Left colon (tissue), 2 donors: ENCODE measurements around the gene TNRC6A. TPM values are rescaled to one million over a fixed set of nuclear protein-coding genes. Genes with fewer than 3 reads are reported as not detected.
"Not testable (repeated sequence)": the region's sequence is repeated elsewhere in the genome, so short reads cannot be mapped to it uniquely, and the experiment has no call there.

Source experiments
- ATAC-seq: fragments of 200-7000 bp; cut with Tn5 transposase; one replicate; pipeline ENCODE4 v1.9.1; 2020; ENCODE audit warnings: mild to moderate bottlenecking, moderate library complexity
- DNase-seq, 2 donors: peaks; one replicate each; pipeline ENCODE4 v3.0.0-alpha.2; 2020
- intact Hi-C, 2 donors: fragments of 100-400 bp; cut with DNase I in 1 of 2; cut with micrococcal nuclease in 1 of 2; formaldehyde crosslinking; loops; one replicate each; pipeline versions ENCODE4 v1.11.2 to v1.14.0; 2022; cut with DNase I, micrococcal nuclease
- total RNA-seq, 2 donors: library from RNA; stranded (reverse); fragmentation: NEBNext Ultra II Directional; extraction: Animal tissue kit (Norgen Biotek cat#: 25700); gene quantifications; one replicate each; pipeline ENCODE4 v1.2.1, GENCODE V29; 2021
- donor health status: DM: no; HTN: no; CAD: no.
- donor health status: DM: yes; HTN: yes; CAD: no.

TNRC6A gene
- total RNA-seq, 2 donors from 2014 or later, result 29.6 to 36.2 TPM

DNA sequence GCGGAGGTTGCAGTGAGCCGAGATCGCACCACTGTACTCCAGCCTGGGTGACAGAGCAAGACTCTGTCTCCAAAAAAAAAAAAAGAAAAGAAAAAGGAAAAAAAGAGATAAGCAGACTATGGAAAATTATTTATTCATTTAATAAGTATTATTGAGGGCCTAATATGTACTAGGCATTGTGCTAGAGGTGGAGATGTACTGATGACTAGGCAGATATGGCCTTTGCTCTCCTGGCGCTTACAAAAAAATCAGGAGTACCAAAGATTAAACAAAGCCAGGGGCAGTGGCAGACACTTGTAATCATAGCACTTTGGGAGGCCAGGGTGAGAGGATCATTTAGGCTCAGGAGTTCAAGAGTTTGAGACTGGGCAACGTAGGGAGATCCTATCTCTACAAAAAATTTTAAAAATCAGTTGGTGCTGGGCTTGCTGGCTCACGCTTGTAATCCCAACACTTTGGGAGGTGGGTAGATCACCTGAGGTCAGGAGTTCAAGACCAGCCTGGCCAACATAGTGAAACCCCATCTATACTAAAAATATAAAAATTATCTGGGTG lies 10.4 kb upstream of the TNRC6A start:
- intact Hi-C loops, result no loop called here
- ATAC-seq, result no peak
- no peak for DNase-seq

DNA sequence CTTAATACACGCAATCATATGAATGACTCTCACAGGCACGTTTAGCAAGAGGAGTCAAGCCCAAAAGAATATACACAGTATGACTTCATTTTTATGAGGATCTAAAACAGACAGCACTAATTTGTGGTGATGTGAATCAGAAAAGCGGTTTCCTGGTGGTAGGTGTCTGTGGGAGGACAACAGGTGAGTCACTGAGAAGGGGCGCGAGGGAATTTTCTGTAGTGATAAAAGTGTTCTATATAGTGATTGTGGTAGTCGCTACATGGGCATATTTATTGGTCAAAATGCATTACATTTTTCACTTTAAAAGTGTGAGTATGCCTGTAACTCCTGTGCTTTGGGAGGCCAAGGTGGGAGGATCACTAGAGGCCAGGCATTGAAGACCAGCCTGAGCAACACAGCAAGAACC lies 7.6 kb upstream of the TNRC6A start:
- intact Hi-C loops, result no loop called here
- no peak for DNase-seq
- no peak for ATAC-seq

DNA sequence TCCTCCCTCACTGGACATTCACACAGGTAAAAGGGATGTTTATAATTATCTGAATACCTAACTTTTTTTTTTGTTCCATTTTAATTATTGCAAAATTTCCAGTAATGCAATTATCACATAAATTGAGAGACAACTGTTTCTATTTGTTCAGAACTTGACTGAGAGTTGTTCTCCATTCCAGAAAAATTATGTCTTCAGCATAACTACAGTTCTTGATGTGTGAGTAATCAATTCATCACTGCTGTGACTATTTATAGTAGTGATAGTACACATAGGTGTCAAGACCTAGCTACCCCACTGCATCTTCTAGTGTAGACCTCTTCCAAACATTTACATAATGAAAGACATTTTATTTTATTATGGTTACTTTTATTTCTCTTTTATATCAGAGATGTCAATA lies 5.8 kb upstream of the TNRC6A start:
- intact Hi-C loops, result no loop called here
- DNase-seq (no peak), ATAC-seq (no peak)

DNA sequence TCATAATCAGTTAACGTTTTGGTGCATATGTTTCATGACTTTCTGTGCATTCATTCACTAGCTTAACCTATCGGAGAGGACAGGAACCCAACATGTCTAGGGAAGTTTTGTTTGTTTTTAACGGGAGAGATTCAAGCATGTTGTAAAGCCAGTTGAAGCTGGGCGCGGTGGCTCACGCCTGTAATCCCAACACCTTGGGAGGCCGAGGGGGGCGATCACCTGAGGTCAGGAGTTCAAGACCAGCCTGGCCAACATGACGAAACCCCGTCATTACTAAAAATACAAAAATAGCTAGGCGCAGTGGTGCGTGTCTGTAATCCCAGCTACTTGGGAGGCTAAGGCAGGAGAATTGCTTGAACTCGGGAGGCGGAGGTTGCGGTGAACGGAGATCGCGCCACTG lies 1.4 kb upstream of the TNRC6A start:
- intact Hi-C loops, result no loop called here
- ATAC-seq (no peak), DNase-seq (peak in 1 of 2 donors; percentile 7)

DNA sequence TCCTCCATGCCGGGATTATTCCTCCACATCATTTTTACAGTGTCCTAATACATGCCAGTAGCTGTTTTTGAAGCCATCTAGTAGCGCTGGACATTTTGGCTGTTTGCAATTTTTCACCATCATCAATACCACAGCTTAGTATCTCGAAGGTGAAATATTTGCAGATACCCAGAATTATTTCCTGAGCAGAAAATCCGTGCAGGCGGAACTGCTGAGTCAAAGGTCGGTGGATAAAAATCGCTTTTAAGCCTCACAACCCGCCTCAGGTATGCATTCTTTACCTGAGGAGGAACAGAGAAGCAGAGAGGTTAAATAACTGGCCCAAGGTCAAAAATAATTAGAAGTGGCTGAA lies 584 bp upstream of the TNRC6A start:
- peak; percentile 15 for ATAC-seq
- intact Hi-C loops, result no loop called here
- no peak for DNase-seq

DNA sequence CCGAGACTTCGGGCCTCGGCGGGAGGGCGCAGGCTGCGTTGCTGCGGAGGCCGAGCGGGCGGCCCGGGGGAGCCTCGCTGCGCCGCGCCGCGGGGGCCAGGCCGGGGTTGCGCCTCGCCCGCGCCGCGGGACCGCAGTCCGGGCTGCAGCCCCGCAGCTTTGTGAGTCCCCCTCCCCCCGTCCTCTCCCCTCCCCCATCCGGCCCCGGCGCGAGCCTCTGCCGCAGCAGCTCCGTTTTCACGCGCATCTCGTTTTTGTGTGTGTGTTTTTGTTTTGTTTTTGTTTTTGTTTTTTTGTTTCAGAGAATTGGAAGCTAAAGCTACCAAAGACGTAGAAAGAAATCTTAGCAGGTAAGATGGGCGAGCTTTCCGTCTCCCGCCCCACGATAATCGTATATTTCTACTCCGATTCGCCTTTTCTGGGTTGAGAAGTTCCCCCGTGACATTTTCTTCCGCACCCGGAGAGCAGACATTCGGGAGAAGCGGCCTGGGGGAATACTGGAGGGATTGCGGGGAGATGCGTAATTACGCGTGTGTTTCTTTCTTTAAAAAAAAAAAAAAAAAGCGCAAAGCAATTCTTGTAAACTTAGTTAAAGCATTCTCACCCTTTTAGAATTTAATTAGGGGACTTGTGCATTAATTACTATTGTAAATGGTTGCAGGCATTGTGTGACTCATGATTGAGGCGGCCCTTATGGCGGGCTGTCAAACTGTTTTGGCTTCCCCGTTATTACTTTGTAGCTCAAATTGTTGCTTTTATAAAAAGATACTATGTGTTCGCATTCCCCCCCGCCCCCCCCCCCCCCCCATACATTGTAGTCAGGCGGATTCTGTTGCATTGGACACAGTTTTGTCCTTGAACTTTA lies 732 bp downstream of the TNRC6A start:
- DNase-seq (peak; percentile 32 to 66), ATAC-seq (peak; percentile 34)
- intact Hi-C loops, result no loop called here

DNA sequence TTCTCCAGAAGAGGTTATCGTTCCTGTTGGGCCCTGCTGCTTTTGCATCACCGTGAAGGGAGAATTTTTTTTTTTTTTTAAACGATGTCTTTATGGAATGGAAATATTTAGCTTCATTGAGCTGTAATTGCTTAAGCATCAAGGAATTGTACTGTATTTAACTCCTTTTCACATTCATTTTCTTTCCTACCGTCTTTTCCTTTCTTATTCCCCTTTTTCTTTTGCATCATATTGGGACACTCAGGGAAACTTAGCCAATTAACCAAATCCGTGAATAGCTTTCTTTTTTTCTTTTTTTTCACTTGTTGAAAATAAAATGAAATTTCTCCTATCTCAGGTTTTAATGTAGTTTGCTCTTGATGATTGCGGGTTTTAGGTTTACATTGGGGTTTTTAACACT lies 1.5 kb downstream of the TNRC6A start:
- no peak for DNase-seq
- intact Hi-C loops, result no loop called here
- ATAC-seq, result no peak

DNA sequence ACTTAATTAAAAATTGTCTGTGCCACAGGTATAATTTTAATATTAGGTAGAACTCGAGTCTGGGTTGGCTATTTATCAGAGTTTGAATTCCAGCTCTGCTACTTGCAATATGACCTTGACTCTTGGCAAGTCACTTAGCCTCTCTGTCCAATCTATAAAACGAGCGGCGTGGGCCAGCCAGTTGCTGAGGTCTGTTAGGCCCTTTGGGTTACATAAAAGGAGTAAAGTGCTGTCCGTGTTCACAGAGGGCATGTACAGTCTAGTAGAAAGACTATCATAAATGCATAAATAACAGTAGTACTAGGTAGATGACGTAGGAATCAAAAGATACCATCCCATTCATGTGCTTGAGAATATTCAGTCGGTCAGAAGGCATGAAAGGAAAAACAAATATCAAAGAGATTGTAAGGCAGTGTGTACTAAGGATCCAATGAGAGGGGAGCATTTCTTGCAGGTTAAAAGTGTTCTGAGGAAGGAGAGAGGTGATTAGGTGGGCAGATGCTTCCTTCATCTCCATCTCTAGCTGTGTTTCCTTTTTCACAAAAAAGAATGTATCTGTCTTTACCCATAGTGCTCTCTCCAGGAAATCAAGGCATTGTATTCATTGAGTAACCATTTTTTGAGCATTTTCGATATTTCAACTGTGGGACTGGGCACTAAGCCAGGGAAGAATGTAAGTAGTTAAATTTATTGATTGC lies 2.4 kb downstream of the TNRC6A start:
- intact Hi-C loops, result no loop called here
- DNase-seq (no peak), ATAC-seq (no peak)

DNA sequence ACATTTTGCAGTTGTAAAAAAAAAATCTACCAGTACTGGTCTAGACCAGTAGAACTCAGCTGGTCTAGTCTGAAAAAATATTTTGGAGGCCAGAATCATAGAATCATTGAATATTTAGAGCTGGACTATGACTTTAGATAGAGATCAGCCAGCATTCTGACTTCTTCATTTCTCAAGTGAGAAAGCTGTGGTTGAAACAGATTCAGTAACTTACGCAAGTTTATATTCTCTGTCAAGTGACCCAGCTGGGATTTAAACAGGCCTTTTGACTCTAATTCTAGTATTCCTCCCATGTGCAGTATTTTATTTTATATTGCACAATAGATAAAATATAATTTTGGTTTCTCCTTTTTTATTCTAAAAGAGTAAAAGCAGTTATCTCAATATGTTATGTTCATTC lies 4.9 kb downstream of the TNRC6A start:
- no peak for DNase-seq
- ATAC-seq, result no peak
- intact Hi-C loops, result no loop called here

DNA sequence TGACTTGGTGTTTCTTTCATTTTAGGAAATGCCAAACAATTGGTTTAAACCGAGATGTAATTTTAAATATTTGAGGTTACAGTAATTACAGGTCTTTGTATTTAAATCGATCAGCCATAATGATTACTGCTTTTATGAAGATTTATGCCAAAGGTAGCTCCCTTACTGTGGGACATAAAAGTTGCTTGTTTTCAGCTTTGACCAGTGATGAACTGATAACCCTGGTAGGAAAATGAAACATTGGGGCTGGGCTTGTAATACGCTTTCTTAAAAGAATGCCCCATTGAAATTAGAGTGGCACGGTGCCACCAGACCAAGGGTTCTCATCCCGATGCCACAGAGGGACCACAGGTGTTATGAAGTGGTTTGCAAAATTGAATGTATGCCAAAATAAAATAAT lies 7.3 kb downstream of the TNRC6A start:
- intact Hi-C loops, result no loop called here
- ATAC-seq (no peak), DNase-seq (no peak)

DNA sequence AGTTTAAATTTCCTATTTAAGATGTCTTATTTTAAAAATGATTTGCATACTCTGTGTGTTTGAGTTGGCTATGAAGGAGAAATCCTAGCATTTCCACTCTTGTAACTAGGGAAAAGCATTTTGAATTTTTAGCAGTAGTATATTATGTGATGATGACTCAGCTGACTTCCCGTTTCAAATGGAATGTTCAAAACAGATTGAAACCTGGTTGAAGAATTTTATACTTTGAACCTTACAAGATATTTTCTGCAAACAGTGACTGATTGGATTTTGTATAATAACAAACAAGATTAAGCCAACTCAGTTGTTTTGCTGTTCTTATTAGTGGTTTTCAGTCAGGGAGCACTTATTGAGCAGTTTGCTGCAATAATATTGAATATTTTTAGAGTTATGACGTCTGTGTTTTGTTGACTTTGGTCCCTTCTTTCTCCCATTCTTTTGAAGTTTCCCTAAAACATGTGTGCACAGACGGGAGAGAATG lies 8.0 kb downstream of the TNRC6A start:
- no peak for DNase-seq
- no peak for ATAC-seq
- intact Hi-C loops, result no loop called here

DNA sequence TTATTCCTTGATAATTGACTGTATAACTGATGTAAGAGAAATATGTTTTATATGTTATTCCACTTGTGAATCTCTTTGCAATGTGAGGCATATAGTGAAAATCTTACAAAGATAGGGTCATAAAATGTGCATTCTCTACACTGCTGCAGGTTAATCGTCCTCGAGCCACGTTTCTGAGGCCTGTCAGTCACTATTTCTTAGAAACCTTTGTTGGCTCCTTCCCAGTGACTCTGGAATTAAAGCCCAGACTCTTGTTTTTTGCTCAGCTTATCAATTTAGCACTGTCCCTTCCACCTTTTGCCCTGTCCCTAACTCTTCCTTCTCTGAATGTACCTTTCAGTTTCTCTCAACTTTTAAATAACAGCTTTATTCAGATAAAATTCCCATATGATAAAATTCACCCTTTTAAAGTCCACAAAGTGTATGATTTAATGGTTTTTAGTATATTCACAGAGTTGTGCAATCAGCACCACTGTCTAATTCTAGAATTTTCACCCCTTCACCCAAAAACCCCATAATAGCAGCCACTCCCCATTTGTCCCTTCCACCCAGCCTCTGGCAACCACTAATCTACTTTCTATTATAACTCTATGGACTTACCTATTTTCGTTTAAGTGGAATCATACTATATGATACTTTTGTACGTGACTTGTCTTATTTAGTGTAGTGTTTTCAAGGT lies 8.6 kb downstream of the TNRC6A start:
- intact Hi-C loops, result no loop called here
- no peak for ATAC-seq

DNA sequence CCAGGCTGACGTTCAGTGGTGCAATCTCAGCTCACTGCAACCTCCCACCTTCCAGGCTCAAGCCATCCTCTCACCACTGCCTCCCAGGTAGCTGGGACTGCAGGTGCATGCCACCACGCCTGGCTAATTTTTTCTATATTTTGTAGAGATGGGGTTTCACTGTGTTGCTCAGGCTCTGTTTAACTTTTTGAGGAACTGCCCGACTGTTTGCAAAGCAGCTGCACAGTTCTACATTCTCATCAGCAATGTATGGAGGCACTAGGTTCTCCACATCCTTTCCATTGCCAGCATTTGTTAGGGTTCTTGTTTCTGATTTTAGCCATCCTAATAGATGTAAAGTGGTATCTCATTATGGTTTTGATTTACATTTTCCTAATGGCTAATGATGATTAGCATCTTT lies 9.4 kb downstream of the TNRC6A start:
- intact Hi-C loops, result no loop called here
- ATAC-seq (no peak), DNase-seq (no peak)

More for the DNA sequence above, 8.6 kb downstream of the TNRC6A start:
- no peak for DNase-seq

DNA sequence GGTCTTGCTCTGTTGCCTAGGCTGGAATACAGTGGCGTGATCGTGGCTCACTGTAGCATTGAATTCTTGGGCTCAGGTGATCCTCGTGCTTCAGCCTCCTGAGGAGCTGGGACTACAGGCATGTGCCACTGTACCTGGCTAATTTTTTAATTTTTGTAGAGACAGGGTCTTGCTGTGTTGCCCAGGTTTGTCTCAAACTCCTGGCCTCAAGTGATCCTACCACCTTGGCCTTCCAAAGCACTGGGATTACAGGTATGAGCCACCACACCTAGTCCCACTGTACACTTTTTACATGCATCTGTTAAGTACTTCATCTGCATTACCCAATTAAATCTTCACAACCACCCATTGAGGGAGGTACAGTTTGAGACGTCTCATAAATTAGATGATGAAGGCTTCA lies 12.4 kb downstream of the TNRC6A start:
- intact Hi-C loops, result no loop called here
- ATAC-seq (no peak), DNase-seq (no peak)

DNA sequence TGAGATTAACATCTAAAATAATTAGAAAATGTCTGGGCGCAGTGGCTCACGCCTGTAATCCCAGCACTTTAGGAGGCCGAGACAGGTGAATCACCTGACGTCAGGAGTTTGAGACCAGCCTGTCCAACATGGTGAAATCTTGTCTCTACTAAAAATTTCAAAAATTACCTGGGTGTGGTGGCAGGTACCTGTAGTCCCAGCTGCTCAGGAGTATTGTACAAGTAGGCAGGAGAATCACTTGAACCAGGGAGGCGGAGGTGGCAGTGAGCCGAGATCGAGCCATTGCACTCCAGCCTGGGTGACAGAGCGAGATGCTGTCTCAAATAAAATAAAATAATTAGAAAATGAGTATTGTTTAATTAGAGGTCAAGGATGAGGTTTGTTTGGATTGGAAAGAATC lies 13.2 kb downstream of the TNRC6A start:
- not testable (repeated sequence) for ATAC-seq

DNA sequence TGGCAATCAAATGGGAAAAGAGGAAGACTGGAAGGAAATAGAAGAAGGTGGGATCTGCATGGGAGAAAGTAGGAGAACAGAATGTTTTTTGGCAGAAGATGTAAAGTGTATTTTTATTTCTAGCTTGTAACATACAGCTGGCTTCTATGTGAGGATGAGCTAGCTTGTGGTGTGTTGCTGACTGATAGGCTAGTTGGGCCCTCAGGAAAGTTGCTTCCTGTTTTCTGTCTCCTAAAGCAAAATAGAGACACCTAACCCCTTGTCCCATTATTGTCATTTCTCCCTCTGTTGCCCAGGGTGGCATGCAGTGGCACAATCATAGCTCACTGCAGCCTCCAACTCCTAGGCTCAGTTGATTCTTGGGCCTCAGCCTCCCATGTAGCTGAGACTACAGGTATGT lies 15.9 kb downstream of the TNRC6A start:
- ATAC-seq (no peak), DNase-seq (no peak)
- intact Hi-C loops, result no loop called here

More for the DNA sequence above, 13.2 kb downstream of the TNRC6A start:
- intact Hi-C loops, DNase-seq: not testable (repeated sequence)

DNA sequence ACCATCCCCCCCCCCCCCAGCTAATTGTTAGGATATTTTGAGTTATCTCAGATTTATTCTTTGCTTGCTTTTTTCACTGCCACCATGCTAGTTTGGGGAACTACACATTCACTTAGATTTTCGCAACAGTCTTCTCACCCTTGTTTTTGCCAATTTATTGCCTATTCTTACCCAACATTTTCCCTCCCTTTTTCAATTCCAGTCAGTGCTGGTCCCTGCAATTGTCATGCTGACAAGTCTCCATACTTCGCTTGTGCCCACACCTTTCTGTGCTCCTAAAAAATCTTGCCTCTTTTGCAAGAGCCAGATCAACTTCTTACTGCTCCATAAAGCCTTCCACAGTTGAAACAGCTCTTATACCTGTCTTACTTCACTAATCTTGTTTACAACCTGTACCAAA lies 16.3 kb downstream of the TNRC6A start:
- no peak for ATAC-seq
- intact Hi-C loops, result no loop called here
- DNase-seq, result no peak

DNA sequence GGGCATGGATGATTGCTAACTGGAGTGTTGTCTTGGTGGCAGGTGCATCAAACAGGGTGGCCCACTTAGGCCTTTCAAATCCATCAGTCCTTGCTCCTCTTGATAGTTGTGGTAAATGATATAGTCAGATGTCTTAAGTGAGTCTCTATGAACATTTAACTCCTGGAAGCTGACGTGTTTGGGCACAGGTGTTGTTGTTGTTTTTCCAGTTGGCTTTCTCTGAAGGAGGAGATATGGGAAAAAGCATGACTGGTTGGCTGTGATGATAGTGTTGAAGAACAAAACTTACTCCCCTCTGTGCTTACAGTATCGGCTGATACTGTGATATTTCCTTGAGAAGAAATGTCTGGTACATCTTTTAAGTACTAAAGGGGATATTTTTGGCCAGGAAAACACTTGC lies 18.0 kb downstream of the TNRC6A start:
- no peak for ATAC-seq
- intact Hi-C loops, result no loop called here
- DNase-seq, result no peak

DNA sequence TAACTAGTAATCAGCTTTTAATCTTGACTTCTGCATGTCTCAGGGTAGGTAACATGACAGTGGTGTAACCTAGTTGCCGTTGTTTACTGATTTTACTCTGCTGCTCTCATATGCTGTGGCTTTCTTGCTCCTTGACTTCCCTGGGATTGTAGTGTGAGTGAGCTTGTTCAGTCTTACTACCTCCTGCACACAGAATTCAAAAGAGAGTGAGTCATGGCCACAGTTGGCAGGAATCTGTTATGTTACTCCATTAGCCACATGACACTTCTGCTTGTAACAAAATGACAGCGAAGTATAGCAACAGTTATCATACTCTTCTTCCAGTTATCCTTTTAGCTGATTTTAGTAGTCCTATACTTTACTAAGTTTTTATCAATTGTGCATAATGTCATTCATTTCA lies 18.8 kb downstream of the TNRC6A start:
- peak; percentile 20 for ATAC-seq
- DNase-seq, result no peak
- intact Hi-C loops, result no loop called here

DNA sequence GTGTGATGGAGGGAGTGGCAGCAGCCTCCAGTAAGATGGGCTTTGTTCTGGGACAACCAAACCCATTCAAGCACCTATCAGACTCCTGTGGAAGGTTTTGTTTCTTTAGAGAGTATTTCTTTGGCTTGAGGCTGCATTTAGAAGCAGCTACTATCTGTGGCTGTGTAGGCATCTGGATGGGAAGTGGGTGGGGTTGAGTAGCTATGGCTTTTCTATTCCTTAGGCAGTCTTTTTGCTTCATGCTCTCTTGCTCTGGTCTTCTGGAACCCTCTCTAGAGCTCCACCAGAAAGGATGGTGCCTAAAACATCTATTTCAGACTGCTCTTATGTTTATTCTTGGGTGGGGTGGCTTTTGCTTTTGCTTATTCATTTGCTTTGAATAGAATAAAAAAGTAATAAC lies 19.9 kb downstream of the TNRC6A start:
- intact Hi-C loops, result no loop called here
- no peak for DNase-seq
- no peak for ATAC-seq
